Liver (tissue), 9 donors: Measurements from ENCODE around the gene RBM3. TPM values are rescaled to one million over a fixed set of nuclear protein-coding genes. Genes with fewer than 3 reads are reported as not detected.

Experiments used
- DNase-seq: peaks from one replicate; pipeline ENCODE4 v3.0.0-alpha.2; 2017; ENCODE audit warnings: low spot score
- H3K27ac ChIP-seq, 2 donors: one replicate each; pipeline ENCODE4 v1.7.0; 2013; ENCODE audit warnings: inconsistent platforms in 2 of 2, low read length in 2 of 2, control low read depth in 1 of 2, low read depth in 1 of 2, mild to moderate bottlenecking in 1 of 2
- H3K27me3 ChIP-seq, 4 donors: one replicate each; pipeline versions ENCODE4 v1.6.1 to v1.7.0; 2013; ENCODE audit warnings: low read length in 3 of 4, inconsistent platforms in 1 of 4, mild to moderate bottlenecking in 1 of 4, moderate library complexity in 1 of 4; ENCODE audit not compliant: control insufficient read depth in 4 of 4, insufficient read depth in 4 of 4
- H3K36me3 ChIP-seq, 4 donors: one replicate each; pipeline versions ENCODE4 v1.6.1 to v1.7.0; 2013; ENCODE audit warnings: low read length in 3 of 4, mild to moderate bottlenecking in 3 of 4, low read depth in 1 of 4, moderate library complexity in 1 of 4; ENCODE audit not compliant: control insufficient read depth in 4 of 4, insufficient read depth in 3 of 4
- H3K4me1 ChIP-seq, 4 donors: one replicate each; pipeline versions ENCODE4 v1.6.1 to v1.7.0; 2013; ENCODE audit warnings: low read length in 3 of 4, mild to moderate bottlenecking in 3 of 4, moderate library complexity in 1 of 4; ENCODE audit not compliant: control insufficient read depth in 4 of 4, insufficient read depth in 4 of 4
- H3K4me3 ChIP-seq, 3 donors: one replicate each; pipeline versions ENCODE4 v1.6.1 to v1.7.0; 2013; ENCODE audit warnings: low read length in 3 of 3, control low read depth in 1 of 3, low read depth in 1 of 3, mild to moderate bottlenecking in 1 of 3
- H3K9ac ChIP-seq, 2 donors: one replicate each; pipeline ENCODE4 v1.7.0; 2013; ENCODE audit warnings: low read length in 2 of 2, mild to moderate bottlenecking in 2 of 2, moderate library complexity in 2 of 2, control low read depth in 1 of 2, low read depth in 1 of 2
- H3K9me3 ChIP-seq, 4 donors: one replicate each; pipeline versions ENCODE4 v1.6.1 to v1.7.0; 2013; ENCODE audit warnings: low read length in 3 of 4; ENCODE audit not compliant: control insufficient read depth in 4 of 4
- ATF3 ChIP-seq: IDR thresholded peaks from 2 replicates; pipeline ENCODE4 v1.6.1; 2016; ENCODE audit warnings: antibody characterized with exemption
- CTCF ChIP-seq: fragments of 150-350 bp; IDR thresholded peaks from 2 replicates; pipeline ENCODE4 v1.5.1; 2017; ENCODE audit warnings: improper control_type of control experiment, low read depth, low read length; ENCODE audit not compliant: missing input control
- EGR1 ChIP-seq, 2 donors: IDR thresholded peaks; 2 replicates each; pipeline ENCODE4 v1.6.1; 2016 to 2018; ENCODE audit warnings: antibody characterized with exemption in 2 of 2, low read depth in 2 of 2
- FOXA1 ChIP-seq: IDR thresholded peaks from 2 replicates; pipeline ENCODE4 v1.6.1; 2016; ENCODE audit warnings: antibody characterized with exemption
- FOXA2 ChIP-seq: IDR thresholded peaks from 2 replicates; pipeline ENCODE4 v1.6.1; 2016; ENCODE audit warnings: antibody characterized with exemption
- GABPA ChIP-seq, 2 donors: IDR thresholded peaks in 1 of 2; conservative IDR thresholded peaks in 1 of 2; 2 replicates each; pipeline ENCODE4 v1.6.1; 2016; ENCODE audit warnings: antibody characterized with exemption in 2 of 2, mild to moderate bottlenecking in 1 of 2, moderate library complexity in 1 of 2
- HNF4A ChIP-seq, 2 donors: conservative IDR thresholded peaks; 2 replicates each; pipeline ENCODE4 v1.6.1; 2016; ENCODE audit warnings: antibody characterized with exemption in 2 of 2, mild to moderate bottlenecking in 2 of 2
- HNF4G ChIP-seq: IDR thresholded peaks from 2 replicates; pipeline ENCODE4 v1.6.1; 2016; ENCODE audit warnings: antibody characterized with exemption
- JUND ChIP-seq, 2 donors: IDR thresholded peaks; 2 replicates each; pipeline ENCODE4 v1.6.1; 2016; ENCODE audit warnings: antibody characterized with exemption in 2 of 2
- MAX ChIP-seq: IDR thresholded peaks from 2 replicates; pipeline ENCODE4 v1.6.1; 2016; ENCODE audit warnings: antibody characterized with exemption
- NR2F2 ChIP-seq: IDR thresholded peaks from 2 replicates; pipeline ENCODE4 v1.6.1; 2016; ENCODE audit warnings: antibody characterized with exemption
- RXRA ChIP-seq, 2 donors: IDR thresholded peaks; 2 replicates each; pipeline ENCODE4 v1.6.1; 2017 to 2018; ENCODE audit warnings: antibody characterized with exemption in 2 of 2, mild to moderate bottlenecking in 1 of 2
- SP1 ChIP-seq: IDR thresholded peaks from 2 replicates; pipeline ENCODE4 v1.6.1; 2018; ENCODE audit warnings: antibody characterized with exemption, mild to moderate bottlenecking
- TAF1 ChIP-seq: conservative IDR thresholded peaks from 2 replicates; pipeline ENCODE4 v1.6.1; 2016; ENCODE audit warnings: antibody characterized with exemption, mild to moderate bottlenecking
- YY1 ChIP-seq: IDR thresholded peaks from 2 replicates; pipeline ENCODE4 v1.6.1; 2016; ENCODE audit warnings: antibody characterized with exemption, mild to moderate bottlenecking
- ZBTB33 ChIP-seq: IDR thresholded peaks from 2 replicates; pipeline ENCODE4 v1.6.1; 2016; ENCODE audit warnings: antibody characterized with exemption
- WGBS: extraction: QIAGEN DNeasy Blood & Tissue Kit; methylation state at CpG from one replicate; pipeline ENCODE4 v1.1.7; 2013; 5-methylcytosine and 5-hydroxymethylcytosine counted together
- polyA plus RNA-seq, 2 donors: library from polyadenylated mRNA; stranded (reverse) in 1 of 2; unstranded in 1 of 2; fragments of 200-250 nt in 1 of 2; fragments of >200 nt in 1 of 2; fragmentation: Nextera tagmentation in 1 of 2; extraction: Ambion mirVana in 1 of 2; gene quantifications; one replicate each; pipeline versions ENCODE4 v1.2.1 to v1.2.3, GENCODE V29; 2013 to 2015
- total RNA-seq, 2 donors: library from RNA; depleted of rRNA; stranded (reverse); fragments of >200 nt; gene quantifications; one replicate each; pipeline ENCODE4 v1.2.3, GENCODE V29; 2014
- TF ChIP-seq, protein P1 (sequence below): IDR thresholded peaks from 2 replicates; pipeline ENCODE4 v1.6.1; 2016; ENCODE audit warnings: antibody characterized with exemption, mild to moderate bottlenecking
- donor health status: healthy.
- donor health status: healthy.
- donor health status: healthy.
- donor health status: healthy.
- donor health status: healthy.

RBM3 gene
- total and polyA plus RNA-seq, 4 donors, result 28.6 to 87.3 (median 62.1) TPM

DNA sequence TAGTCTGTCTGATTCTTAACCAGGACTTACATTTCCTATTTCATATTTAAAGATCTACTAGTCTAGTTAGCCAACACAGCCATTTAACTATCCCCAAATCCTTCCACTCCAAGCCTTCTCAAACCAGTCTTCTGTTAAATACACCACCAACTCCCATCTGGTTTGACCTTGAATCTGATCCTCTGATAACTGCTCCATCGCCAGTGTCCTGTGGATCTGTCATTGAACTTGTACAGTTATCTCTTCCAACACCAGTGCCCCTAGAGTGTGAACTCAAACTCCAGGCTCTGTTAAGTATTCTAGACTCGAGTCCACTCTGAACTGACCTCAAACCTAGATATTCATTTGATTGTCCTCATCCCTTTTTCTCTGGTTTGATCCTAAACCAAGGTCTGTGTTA lies 37.4 kb downstream of the RBM3 start:
- no peak for DNase-seq
- Histone ChIP-seq H3K9ac (no peak overlapping the region), H3K36me3 (no peaks in the 10 kb centered on the region), H3K4me1 (no peaks in the 10 kb centered on the region), H3K27ac (no peak overlapping the region), H3K9me3 (no peaks in the 10 kb centered on the region), H3K4me3 (no peak overlapping the region), H3K27me3 (no peaks in the 10 kb centered on the region)
- 30% methylated on average over 2 of the region's 2 CpGs for WGBS
- TF ChIP-seq NR2F2 (no peak), CTCF (no peak), JUND (IDR thresholded peaks at IDR 0.05) (no peak), TAF1 (no peak), SP1 (no peak), RXRA (IDR thresholded peaks at IDR 0.05) (no peak), GABPA (IDR thresholded peaks at IDR 0.05 in 1 of 2, conservative IDR thresholded peaks at IDR 0.05 in 1 of 2) (no peak), FOXA1 (no peak), YY1 (no peak), ATF3 (no peak), MAX (no peak), FOXA2 (no peak), EGR1 (IDR thresholded peaks at IDR 0.05; ENCODE audit: low read depth in 2 of 2) (no peak), HNF4G (no peak), HNF4A (conservative IDR thresholded peaks at IDR 0.05) (no peak), ZBTB33 (no peak)
- TF ChIP-seq, protein P1, sequence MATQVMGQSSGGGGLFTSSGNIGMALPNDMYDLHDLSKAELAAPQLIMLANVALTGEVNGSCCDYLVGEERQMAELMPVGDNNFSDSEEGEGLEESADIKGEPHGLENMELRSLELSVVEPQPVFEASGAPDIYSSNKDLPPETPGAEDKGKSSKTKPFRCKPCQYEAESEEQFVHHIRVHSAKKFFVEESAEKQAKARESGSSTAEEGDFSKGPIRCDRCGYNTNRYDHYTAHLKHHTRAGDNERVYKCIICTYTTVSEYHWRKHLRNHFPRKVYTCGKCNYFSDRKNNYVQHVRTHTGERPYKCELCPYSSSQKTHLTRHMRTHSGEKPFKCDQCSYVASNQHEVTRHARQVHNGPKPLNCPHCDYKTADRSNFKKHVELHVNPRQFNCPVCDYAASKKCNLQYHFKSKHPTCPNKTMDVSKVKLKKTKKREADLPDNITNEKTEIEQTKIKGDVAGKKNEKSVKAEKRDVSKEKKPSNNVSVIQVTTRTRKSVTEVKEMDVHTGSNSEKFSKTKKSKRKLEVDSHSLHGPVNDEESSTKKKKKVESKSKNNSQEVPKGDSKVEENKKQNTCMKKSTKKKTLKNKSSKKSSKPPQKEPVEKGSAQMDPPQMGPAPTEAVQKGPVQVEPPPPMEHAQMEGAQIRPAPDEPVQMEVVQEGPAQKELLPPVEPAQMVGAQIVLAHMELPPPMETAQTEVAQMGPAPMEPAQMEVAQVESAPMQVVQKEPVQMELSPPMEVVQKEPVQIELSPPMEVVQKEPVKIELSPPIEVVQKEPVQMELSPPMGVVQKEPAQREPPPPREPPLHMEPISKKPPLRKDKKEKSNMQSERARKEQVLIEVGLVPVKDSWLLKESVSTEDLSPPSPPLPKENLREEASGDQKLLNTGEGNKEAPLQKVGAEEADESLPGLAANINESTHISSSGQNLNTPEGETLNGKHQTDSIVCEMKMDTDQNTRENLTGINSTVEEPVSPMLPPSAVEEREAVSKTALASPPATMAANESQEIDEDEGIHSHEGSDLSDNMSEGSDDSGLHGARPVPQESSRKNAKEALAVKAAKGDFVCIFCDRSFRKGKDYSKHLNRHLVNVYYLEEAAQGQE, result no peak
